Hepatocyte (in vitro differentiated cells): ENCODE data around the gene SFMBT2. TPM values are rescaled to one million over a fixed set of nuclear protein-coding genes. Genes with fewer than 3 reads are reported as not detected.

Source experiments
- DNase-seq: peaks from one replicate; pipeline ENCODE4 v3.0.0-alpha.2; 2016; ENCODE audit warnings: low spot score
- H2AFZ ChIP-seq: fragments of 200-600 bp; sonication (generic); 2 replicates; pipeline ENCODE4 v1.6.0; 2016; ENCODE audit warnings: antibody characterized with exemption, mild to moderate bottlenecking
- H3K27ac ChIP-seq: fragments of 200-600 bp; sonication (generic); 2 replicates; pipeline ENCODE4 v1.5.1; 2016; ENCODE audit warnings: mild to moderate bottlenecking
- H3K27me3 ChIP-seq: fragments of 200-600 bp; sonication (generic); 2 replicates; pipeline ENCODE4 v1.6.1; 2016
- H3K36me3 ChIP-seq: fragments of 200-600 bp; sonication (generic); replicated peaks from 2 replicates; pipeline ENCODE4 v1.5.1; 2016; ENCODE audit warnings: low read depth; ENCODE audit not compliant: insufficient read depth
- H3K4me1 ChIP-seq: fragments of 200-600 bp; sonication (generic); 2 replicates; pipeline ENCODE4 v1.5.1; 2016; ENCODE audit warnings: mild to moderate bottlenecking, moderate library complexity; ENCODE audit not compliant: insufficient read depth
- H3K4me2 ChIP-seq: fragments of 200-600 bp; sonication (generic); 2 replicates; pipeline ENCODE4 v1.6.0; 2016
- H3K4me3 ChIP-seq: fragments of 200-600 bp; sonication (generic); 2 replicates; pipeline ENCODE4 v1.5.1; 2016; ENCODE audit warnings: mild to moderate bottlenecking
- H3K79me2 ChIP-seq: fragments of 200-600 bp; sonication (generic); 2 replicates; pipeline ENCODE4 v1.6.0; 2017; ENCODE audit warnings: mild to moderate bottlenecking
- H3K9me2 ChIP-seq: fragments of 200-600 bp; sonication (generic); replicated peaks from 2 replicates; pipeline ENCODE4 v1.6.0; 2017; ENCODE audit warnings: mild to moderate bottlenecking; ENCODE audit not compliant: insufficient read depth
- H3K9me3 ChIP-seq: fragments of 200-600 bp; sonication (generic); 2 replicates; pipeline ENCODE4 v1.5.1; 2016; ENCODE audit warnings: low read depth, mild to moderate bottlenecking
- H4K20me1 ChIP-seq: fragments of 200-600 bp; sonication (generic); 2 replicates; pipeline ENCODE4 v1.6.0; 2016; ENCODE audit warnings: mild to moderate bottlenecking; ENCODE audit not compliant: insufficient read depth, poor library complexity, severe bottlenecking
- EZH2 ChIP-seq: fragments of 200-600 bp; sonication (generic); IDR thresholded peaks from 2 replicates; pipeline ENCODE4 v1.6.1; 2016; ENCODE audit warnings: antibody characterized with exemption, mild to moderate bottlenecking, borderline replicate concordance
- EZH2phosphoT487 ChIP-seq: fragments of 200-600 bp; sonication (generic); IDR thresholded peaks from one replicate; pipeline ENCODE4 v1.6.1; 2018; ENCODE audit warnings: antibody characterized with exemption, mild to moderate bottlenecking, low read depth, moderate library complexity; ENCODE audit not compliant: unreplicated experiment, severe bottlenecking
- WGBS: methylation state at CpG from one replicate; pipeline ENCODE4 v1.1.6; 2016; ENCODE audit warnings: low lambda C conversion rate; ENCODE audit errors: missing lambda C conversion rate; 5-methylcytosine and 5-hydroxymethylcytosine counted together
- polyA plus RNA-seq: library from polyadenylated mRNA; unstranded; fragments of >200 nt; fragmentation: Nextera tagmentation; extraction: Ambion mirVana; gene quantifications from 2 replicates; pipeline ENCODE4 v1.2.1, GENCODE V29; 2016
- total RNA-seq: library from RNA; depleted of rRNA; stranded (reverse); fragments of >200 nt; gene quantifications from 2 replicates; pipeline ENCODE4 v1.2.3, GENCODE V29; 2014
- TF ChIP-seq, protein P1 (sequence below): fragments of 200-600 bp; sonication (generic); IDR thresholded peaks from 2 replicates; pipeline ENCODE4 v1.5.1; 2016; ENCODE audit warnings: antibody characterized with exemption, mild to moderate bottlenecking; ENCODE audit not compliant: poor library complexity

The SFMBT2 gene
- total and polyA plus RNA-seq, 2 experiments from 2014 or later: 1.1 to 3.8 TPM

DNA sequence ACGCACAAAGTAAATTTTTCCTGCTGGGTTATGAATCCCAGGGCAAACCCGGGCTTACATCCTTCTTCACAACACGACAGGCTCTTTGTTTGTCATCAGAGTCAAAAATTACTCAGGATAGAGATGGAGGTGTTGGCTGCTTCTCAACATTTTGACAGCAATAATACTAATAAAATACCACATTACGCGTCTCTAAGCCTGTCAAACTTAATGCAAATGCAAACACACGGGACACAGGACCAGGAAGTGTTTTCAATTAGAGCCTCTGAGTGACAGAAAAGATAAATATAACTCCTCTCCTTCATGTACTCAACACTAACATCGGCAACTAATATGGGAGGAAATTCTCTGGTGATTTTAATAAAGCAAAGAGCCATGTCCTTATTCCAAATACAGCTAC lies 128.4 kb downstream of the SFMBT2 start:
- no peaks in the 10 kb centered on the region for H4K20me1 ChIP-seq
- no peak overlapping the region for H3K27ac ChIP-seq
- H3K4me1 ChIP-seq: no peaks in the 10 kb centered on the region
- no peak for DNase-seq
- no peak overlapping the region for H3K4me3 ChIP-seq
- no peaks in the 10 kb centered on the region for H3K36me3 ChIP-seq
- no peak for TF ChIP-seq EZH2phosphoT487
- TF ChIP-seq, protein P1, sequence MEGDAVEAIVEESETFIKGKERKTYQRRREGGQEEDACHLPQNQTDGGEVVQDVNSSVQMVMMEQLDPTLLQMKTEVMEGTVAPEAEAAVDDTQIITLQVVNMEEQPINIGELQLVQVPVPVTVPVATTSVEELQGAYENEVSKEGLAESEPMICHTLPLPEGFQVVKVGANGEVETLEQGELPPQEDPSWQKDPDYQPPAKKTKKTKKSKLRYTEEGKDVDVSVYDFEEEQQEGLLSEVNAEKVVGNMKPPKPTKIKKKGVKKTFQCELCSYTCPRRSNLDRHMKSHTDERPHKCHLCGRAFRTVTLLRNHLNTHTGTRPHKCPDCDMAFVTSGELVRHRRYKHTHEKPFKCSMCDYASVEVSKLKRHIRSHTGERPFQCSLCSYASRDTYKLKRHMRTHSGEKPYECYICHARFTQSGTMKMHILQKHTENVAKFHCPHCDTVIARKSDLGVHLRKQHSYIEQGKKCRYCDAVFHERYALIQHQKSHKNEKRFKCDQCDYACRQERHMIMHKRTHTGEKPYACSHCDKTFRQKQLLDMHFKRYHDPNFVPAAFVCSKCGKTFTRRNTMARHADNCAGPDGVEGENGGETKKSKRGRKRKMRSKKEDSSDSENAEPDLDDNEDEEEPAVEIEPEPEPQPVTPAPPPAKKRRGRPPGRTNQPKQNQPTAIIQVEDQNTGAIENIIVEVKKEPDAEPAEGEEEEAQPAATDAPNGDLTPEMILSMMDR: no peak
- no peak for TF ChIP-seq EZH2
- no peaks in the 10 kb centered on the region for H3K9me3 ChIP-seq
- no peak overlapping the region for H2AFZ ChIP-seq
- H3K27me3 ChIP-seq: no peaks in the 10 kb centered on the region
- H3K79me2 ChIP-seq: no peaks in the 10 kb centered on the region
- 79% methylated on average over 7 of the region's 7 CpGs for WGBS
- H3K9me2 ChIP-seq: no peaks in the 10 kb centered on the region
- no peak overlapping the region for H3K4me2 ChIP-seq

DNA sequence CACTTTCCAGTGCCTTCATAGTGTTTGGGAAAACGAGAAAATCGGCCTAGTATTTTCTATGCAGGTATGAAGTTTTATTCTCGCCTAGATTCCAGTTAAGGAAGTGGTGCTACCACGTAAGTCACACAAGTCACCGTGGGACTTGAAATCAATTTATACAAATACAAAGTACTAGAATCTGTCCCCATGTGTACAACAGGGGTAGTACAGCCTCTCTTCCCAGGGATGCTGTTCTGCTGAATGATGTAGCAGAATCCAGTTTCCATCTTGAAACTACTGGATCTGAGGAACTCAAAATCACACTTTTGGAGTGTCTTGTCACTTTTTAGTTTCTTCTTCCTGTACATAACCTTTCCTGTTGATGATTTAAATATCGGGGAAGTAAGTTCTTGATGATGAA lies 129.4 kb downstream of the SFMBT2 start:
- Histone ChIP-seq H4K20me1 (peaks cover 2% of the 10 kb centered on the region), H3K27me3 (no peaks in the 10 kb centered on the region), H3K27ac (no peak overlapping the region), H3K9me3 (no peaks in the 10 kb centered on the region), H3K9me2 (no peaks in the 10 kb centered on the region), H3K79me2 (no peaks in the 10 kb centered on the region), H2AFZ (no peak overlapping the region), H3K4me2 (no peak overlapping the region), H3K4me1 (no peaks in the 10 kb centered on the region), H3K36me3 (no peaks in the 10 kb centered on the region), H3K4me3 (no peak overlapping the region)
- WGBS: 93% methylated on average over 6 of the region's 6 CpGs
- no peak for TF ChIP-seq EZH2
- no peak for DNase-seq

DNA sequence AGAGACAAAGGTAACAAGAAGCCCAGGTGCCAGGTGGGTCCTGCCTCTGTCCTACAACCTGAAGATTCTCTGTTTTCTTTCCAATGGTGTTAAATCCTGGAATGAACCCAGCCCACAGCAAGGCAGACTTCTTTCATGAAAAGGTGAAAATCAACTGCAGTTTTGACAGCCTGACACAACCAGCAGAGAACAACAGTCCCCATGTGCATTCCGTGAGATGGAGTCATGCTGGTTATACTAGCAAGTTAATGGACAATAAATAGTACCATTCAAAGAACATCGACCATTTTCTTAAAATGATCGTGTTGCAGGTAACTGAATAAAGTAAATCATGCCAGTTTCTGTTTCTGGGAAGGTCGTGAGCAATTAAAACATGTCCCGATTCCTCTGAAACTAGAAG lies 131.5 kb downstream of the SFMBT2 start:
- Histone ChIP-seq H4K20me1 (peaks cover 2% of the 10 kb centered on the region), H3K79me2 (no peaks in the 10 kb centered on the region), H3K4me2 (no peak overlapping the region), H3K27ac (no peak overlapping the region), H3K9me2 (no peaks in the 10 kb centered on the region), H3K4me1 (no peaks in the 10 kb centered on the region), H3K9me3 (no peaks in the 10 kb centered on the region), H3K4me3 (no peak overlapping the region), H2AFZ (no peak overlapping the region), H3K36me3 (no peaks in the 10 kb centered on the region), H3K27me3 (no peaks in the 10 kb centered on the region)
- no peak for DNase-seq
- 77% methylated on average over 5 of the region's 5 CpGs for WGBS
- no peak for TF ChIP-seq EZH2phosphoT487
- no peak for TF ChIP-seq EZH2
- TF ChIP-seq, protein P1: no peak

DNA sequence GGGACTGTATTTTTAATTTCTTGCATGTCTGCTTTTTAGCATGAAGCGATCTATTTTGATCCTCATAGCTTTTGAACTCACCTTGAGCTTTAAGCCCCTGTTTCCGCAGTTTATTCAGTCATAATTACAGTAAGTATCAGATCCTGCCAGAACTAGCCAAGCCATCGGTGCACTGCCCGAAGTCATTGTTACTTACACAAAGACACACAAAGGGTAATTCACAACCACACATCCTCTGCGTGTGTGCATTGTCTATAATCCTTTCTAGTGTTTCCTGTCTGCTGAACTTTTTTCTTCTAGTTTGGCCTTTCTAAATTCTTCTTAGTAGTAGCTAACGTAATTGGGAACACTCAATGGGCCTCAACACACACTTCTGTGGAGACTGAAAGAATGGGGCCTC lies 133.0 kb downstream of the SFMBT2 start:
- 82% methylated on average over 6 of the region's 6 CpGs for WGBS
- Histone ChIP-seq H3K79me2 (no peaks in the 10 kb centered on the region), H3K4me2 (no peak overlapping the region), H3K36me3 (no peaks in the 10 kb centered on the region), H3K27ac (no peak overlapping the region), H3K27me3 (no peaks in the 10 kb centered on the region), H3K9me2 (no peaks in the 10 kb centered on the region), H2AFZ (no peak overlapping the region), H3K9me3 (no peaks in the 10 kb centered on the region), H3K4me3 (no peak overlapping the region), H4K20me1 (peaks cover 2% of the 10 kb centered on the region), H3K4me1 (no peaks in the 10 kb centered on the region)
- no peak for DNase-seq
- TF ChIP-seq, protein P1: no peak
- TF ChIP-seq EZH2: no peak
- no peak for TF ChIP-seq EZH2phosphoT487
